Measurements from ENCODE around the gene TDRD6.

GRCh38 chr6:46690141-46690755 is 2.6 kb downstream of the TDRD6 start:
- no peak for TF ChIP-seq HDGF (IDR thresholded peaks at IDR 0.05; ENCODE audit: borderline replicate concordance)
- TF ChIP-seq ARNT (IDR thresholded peaks at IDR 0.05), result no peak
- TF ChIP-seq FOXM1 (IDR thresholded peaks at IDR 0.05; ENCODE audit: borderline replicate concordance), result no peak
- no peak for TF ChIP-seq TARDBP (IDR thresholded peaks at IDR 0.05)
- no peak for TF ChIP-seq ZNF384 (IDR thresholded peaks at IDR 0.05)
- no peak for TF ChIP-seq FOXA1 (IDR thresholded peaks at IDR 0.05)

Data from HEK293T (cell line).